ACC112 (cell line): ENCODE results near the gene PACRG.

Source experiments
- H2AFZ ChIP-seq: fragments of 200-600 bp; sonication (generic); one replicate; pipeline ENCODE4 v1.6.0; 2017; ENCODE audit warnings: antibody characterized with exemption, low read length; ENCODE audit not compliant: unreplicated experiment
- H3K27ac ChIP-seq: fragments of 200-600 bp; sonication (generic); 2 replicates; pipeline ENCODE4 v1.5.1; 2014; ENCODE audit warnings: low read depth, mild to moderate bottlenecking, antibody characterized with exemption, low read length, moderate library complexity
- H3K27me3 ChIP-seq: fragments of 200-600 bp; sonication (generic); 2 replicates; pipeline ENCODE4 v1.6.1; 2014; ENCODE audit warnings: mild to moderate bottlenecking, antibody characterized with exemption, low read length, moderate library complexity, mixed read lengths; ENCODE audit not compliant: insufficient read depth
- H3K36me3 ChIP-seq: fragments of 200-600 bp; sonication (generic); 2 replicates; pipeline ENCODE4 v1.6.1; 2016; ENCODE audit warnings: mild to moderate bottlenecking, antibody characterized with exemption, low read length, moderate library complexity, mixed read lengths; ENCODE audit not compliant: insufficient read depth
- H3K4me1 ChIP-seq: fragments of 200-600 bp; sonication (generic); one replicate; pipeline ENCODE4 v1.6.1; 2016; ENCODE audit warnings: low read length, mixed read lengths; ENCODE audit not compliant: insufficient read depth, unreplicated experiment, control insufficient read depth
- H3K4me3 ChIP-seq: fragments of 200-600 bp; sonication (generic); 2 replicates; pipeline ENCODE4 v1.5.1; 2014; ENCODE audit warnings: mild to moderate bottlenecking, low read depth, low read length
- H3K79me2 ChIP-seq: fragments of 200-600 bp; sonication (generic); one replicate; pipeline ENCODE4 v1.6.0; 2016; ENCODE audit warnings: low read length; ENCODE audit not compliant: control insufficient read depth, unreplicated experiment, insufficient read depth

PACRG gene

GRCh38 chr6:163301726-163302635 lies 574.2 kb downstream of the PACRG start:
- H3K4me1 ChIP-seq = no peaks in the 10 kb centered on the region
- H3K27ac ChIP-seq = no peak overlapping the region
- H2AFZ ChIP-seq = no peak overlapping the region
- no peak overlapping the region for H3K4me3 ChIP-seq
- H3K36me3 ChIP-seq = no peaks in the 10 kb centered on the region
- H3K79me2 ChIP-seq = no peaks in the 10 kb centered on the region
- H3K27me3 ChIP-seq = no peaks in the 10 kb centered on the region

DNA sequence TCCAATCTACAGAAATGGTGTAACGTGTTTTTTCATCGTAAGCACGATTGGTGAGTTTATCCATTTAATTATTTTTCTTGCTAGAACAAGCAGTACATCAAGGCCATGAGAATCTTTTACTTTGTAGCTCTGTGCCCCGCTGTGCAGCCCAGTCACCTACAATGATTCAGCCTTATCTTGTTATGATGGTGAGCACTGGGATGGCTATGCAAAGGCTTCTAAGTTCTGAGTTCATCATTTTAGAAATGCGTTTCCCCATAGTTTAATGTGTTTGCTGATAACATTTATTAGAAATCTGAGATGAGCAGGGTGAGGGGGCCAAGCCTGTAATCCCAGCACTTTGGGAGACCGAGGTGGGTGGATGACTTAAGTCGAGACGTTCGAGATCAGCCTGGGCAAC lies 575.0 kb downstream of the PACRG start:
- no peaks in the 10 kb centered on the region for H3K4me1 ChIP-seq
- no peak overlapping the region for H3K4me3 ChIP-seq
- H2AFZ ChIP-seq = no peak overlapping the region
- no peak overlapping the region for H3K27ac ChIP-seq
- H3K79me2 ChIP-seq = no peaks in the 10 kb centered on the region
- no peaks in the 10 kb centered on the region for H3K36me3 ChIP-seq
- H3K27me3 ChIP-seq = no peaks in the 10 kb centered on the region

DNA sequence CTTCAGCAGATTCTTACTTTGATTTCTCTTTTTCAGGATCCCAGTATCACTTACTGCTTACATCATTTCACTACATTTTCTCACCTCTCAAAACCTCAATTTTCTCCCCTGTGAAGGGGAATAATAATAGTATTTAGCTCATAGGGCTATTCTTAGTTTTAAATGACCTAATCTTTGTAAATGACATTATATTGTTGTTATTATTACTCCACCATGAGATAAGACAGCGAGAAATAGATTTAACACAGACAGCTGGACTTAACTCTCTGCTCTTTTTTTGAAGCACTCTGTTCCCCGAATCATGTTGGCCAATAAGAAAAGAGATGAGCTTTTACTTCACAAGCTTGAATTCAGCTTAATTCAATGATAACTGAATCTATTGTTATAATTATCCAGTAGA lies 578.2 kb downstream of the PACRG start:
- H3K36me3 ChIP-seq = no peaks in the 10 kb centered on the region
- H3K4me3 ChIP-seq = no peak overlapping the region
- no peaks in the 10 kb centered on the region for H3K4me1 ChIP-seq
- H3K27me3 ChIP-seq = no peaks in the 10 kb centered on the region
- H3K79me2 ChIP-seq = no peaks in the 10 kb centered on the region
- H2AFZ ChIP-seq = no peak overlapping the region
- H3K27ac ChIP-seq = no peak overlapping the region

GRCh38 chr6:163308629-163309440 lies 581.1 kb downstream of the PACRG start:
- H3K4me3 ChIP-seq = no peak overlapping the region
- H3K36me3 ChIP-seq = no peaks in the 10 kb centered on the region
- H3K27ac ChIP-seq = no peak overlapping the region
- no peaks in the 10 kb centered on the region for H3K79me2 ChIP-seq
- H3K27me3 ChIP-seq = no peaks in the 10 kb centered on the region
- no peak overlapping the region for H2AFZ ChIP-seq
- H3K4me1 ChIP-seq = no peaks in the 10 kb centered on the region

DNA sequence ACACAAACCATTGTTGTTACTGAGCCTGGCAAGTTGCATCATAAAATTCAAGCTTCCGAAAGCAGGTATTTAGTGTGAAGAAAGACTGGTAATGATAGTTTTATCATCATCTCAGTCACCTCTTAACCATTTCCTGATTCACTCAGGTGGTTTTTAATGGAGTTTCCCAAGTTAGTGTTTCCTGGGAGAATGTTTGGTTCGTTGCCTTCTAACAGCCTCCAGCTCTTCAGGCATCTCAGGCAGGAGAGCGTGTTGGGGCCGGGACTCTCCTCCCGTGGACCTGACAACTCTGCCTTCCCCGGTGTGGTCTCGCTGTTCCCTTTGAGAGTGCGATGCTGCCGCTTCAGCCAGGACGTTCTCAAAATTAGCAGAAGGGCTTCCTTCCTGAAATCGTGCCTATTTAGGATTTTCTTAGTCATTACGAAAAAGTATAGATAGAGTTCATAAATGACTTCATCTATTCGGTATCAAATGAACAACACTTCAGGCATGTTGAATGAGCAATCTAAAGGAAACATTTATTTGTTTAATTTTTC lies 581.8 kb downstream of the PACRG start:
- Histone ChIP-seq H3K27ac (no peak overlapping the region), H3K4me3 (no peak overlapping the region), H2AFZ (no peak overlapping the region), H3K4me1 (no peaks in the 10 kb centered on the region), H3K27me3 (no peaks in the 10 kb centered on the region), H3K79me2 (no peaks in the 10 kb centered on the region), H3K36me3 (no peaks in the 10 kb centered on the region)

DNA sequence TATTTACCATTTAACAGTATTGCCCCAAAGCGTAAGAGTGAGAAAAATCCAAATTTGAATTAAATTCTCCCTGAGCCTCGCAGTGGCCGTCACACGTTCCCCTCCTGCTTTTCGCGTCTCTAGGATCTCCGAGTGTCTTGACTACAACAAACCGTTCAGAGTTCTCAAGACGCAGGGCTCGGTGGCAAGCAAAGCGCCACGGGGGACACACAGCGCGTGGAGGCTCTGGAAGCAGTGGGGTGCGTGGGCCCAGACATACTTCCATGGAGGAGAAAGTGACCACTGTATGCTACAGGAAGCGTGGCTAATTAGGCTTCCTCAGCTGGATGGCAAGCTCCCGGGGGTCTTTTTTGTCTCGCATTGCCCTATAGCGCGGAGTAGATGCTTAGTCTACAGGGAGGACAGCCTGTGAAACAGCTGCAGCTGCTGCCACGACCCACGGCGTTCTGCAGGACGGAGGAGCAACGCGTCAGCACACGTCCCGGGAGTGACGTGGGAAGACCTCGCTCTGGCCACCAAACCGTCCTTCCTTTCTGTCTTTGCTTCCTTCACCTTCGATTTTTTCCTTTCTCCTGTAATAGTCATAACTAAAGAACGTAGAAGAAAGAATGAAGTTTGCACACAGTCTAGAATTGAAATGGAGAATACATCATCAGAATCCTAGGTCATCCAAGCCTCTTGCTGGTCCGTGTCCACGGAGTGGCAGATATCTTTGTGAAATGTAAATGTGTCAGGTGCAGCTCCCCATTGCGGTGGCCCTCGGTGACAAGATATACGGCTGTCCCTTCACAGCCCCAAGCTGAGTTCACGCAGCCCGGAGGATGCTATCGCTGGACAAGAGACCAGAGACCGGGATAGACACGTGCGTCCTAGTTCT lies 582.6 kb downstream of the PACRG start:
- Histone ChIP-seq H3K27me3 (no peaks in the 10 kb centered on the region), H2AFZ (no peak overlapping the region), H3K4me1 (no peaks in the 10 kb centered on the region), H3K4me3 (no peak overlapping the region), H3K79me2 (no peaks in the 10 kb centered on the region), H3K27ac (no peak overlapping the region), H3K36me3 (no peaks in the 10 kb centered on the region)

- Histone ChIP-seq H3K4me1 (no peaks in the 10 kb centered on the region), H2AFZ (no peak overlapping the region), H3K79me2 (no peaks in the 10 kb centered on the region), H3K27me3 (no peaks in the 10 kb centered on the region), H3K4me3 (no peak overlapping the region), H3K36me3 (no peaks in the 10 kb centered on the region), H3K27ac (no peak overlapping the region)
Measured at GRCh38 chr6:163310973-163311383, 583.2 kb downstream of the PACRG start.

GRCh38 chr6:163311830-163312229 lies 584.1 kb downstream of the PACRG start:
- Histone ChIP-seq H3K79me2 (no peaks in the 10 kb centered on the region), H3K4me1 (no peaks in the 10 kb centered on the region), H3K36me3 (no peaks in the 10 kb centered on the region), H2AFZ (no peak overlapping the region), H3K4me3 (no peak overlapping the region), H3K27ac (no peak overlapping the region), H3K27me3 (no peaks in the 10 kb centered on the region)

DNA sequence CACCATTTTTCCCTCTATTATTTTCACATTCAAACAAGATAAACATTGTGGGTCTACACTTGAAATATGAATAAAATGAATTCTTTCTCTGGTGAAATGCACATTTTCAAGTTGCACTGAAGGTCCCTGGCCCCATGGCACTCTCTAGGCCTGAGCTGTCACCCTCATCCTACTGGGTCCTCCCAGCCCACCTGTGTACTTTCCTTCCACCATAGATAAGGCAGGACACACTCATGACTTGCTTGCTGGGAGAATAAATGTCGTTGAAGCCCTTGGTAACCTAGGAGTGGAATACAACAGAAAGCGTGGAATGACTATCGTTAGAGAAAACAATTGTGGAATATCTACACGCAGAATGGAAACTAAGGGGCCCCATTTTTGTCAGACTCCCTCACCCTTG lies 585.8 kb downstream of the PACRG start:
- no peak overlapping the region for H3K4me3 ChIP-seq
- H3K27ac ChIP-seq = no peak overlapping the region
- no peaks in the 10 kb centered on the region for H3K36me3 ChIP-seq
- no peaks in the 10 kb centered on the region for H3K79me2 ChIP-seq
- no peaks in the 10 kb centered on the region for H3K27me3 ChIP-seq
- no peaks in the 10 kb centered on the region for H3K4me1 ChIP-seq
- H2AFZ ChIP-seq = no peak overlapping the region

DNA sequence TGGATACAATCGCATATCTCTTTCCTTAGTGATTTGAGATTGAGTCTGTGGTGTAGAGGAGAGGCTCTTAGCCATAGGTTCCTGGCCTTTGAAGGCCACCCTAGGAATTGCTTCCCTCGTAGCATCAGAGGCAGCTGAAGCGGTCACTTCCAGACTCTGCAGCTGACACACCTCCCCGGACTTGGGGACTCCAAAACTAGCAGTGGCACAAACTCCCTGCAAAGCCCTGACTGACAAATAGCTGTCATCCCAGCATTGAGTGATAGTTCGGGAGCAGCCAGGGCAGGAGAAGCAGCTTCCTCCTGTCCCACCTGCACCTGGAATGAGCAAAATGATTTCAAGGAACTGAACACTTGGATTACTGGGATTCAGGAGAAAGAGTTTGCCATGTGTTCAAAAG lies 586.2 kb downstream of the PACRG start:
- Histone ChIP-seq H3K27ac (no peak overlapping the region), H3K79me2 (no peaks in the 10 kb centered on the region)

More for the DNA sequence above, 586.2 kb downstream of the PACRG start:
- Histone ChIP-seq H3K4me1 (no peaks in the 10 kb centered on the region), H3K4me3 (no peak overlapping the region), H3K27me3 (no peaks in the 10 kb centered on the region), H2AFZ (no peak overlapping the region), H3K36me3 (no peaks in the 10 kb centered on the region)
